NB4 (cell line): ENCODE results near the gene TACR1.

ENCODE experiments used
- POLR2A ChIP-seq: IDR thresholded peaks from 2 replicates; pipeline ENCODE4 v1.6.1; 2011; ENCODE audit warnings: mild to moderate bottlenecking; ENCODE audit not compliant: insufficient read length; ENCODE audit errors: extremely low read depth
- TF ChIP-seq, protein P1 (sequence below): IDR thresholded peaks from 2 replicates; pipeline ENCODE4 v1.6.1; 2011; ENCODE audit warnings: low read depth, low read length

DNA sequence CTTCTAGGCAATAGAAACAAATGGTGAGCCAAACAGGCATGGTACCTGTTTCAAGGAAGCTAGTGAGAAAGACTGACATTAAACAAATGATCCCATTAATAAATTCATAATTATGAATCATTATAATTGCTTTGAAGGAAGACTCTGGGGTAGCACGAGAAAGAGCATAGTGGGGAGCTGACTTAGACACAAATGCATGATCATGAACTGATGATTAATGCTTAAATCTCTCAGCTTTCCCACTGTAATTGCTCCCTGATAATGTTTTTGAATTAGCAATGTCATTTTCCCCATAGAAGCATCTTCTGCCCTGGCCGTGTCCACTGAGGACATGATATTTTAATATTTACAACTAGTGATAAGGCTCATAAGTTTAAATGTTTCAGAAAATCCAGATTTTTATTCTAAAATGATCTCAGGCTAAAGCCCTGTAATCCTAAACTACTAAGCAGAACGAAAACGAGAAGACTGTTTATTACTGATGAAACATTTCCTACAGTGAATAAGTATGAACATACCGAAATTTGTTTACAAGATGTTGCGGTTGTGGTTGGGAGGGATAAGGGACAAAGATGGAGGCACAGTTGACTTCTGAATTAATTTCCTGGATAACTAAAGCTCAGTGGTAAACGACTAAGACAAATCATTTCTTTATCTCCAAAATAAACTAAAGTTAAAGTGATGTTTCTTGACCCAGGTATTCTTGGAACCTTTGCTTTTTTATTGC, 47.3 kb upstream of the TACR1 start:
- TF ChIP-seq, protein P1, sequence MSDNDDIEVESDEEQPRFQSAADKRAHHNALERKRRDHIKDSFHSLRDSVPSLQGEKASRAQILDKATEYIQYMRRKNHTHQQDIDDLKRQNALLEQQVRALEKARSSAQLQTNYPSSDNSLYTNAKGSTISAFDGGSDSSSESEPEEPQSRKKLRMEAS = no peak
- TF ChIP-seq POLR2A = no peak
